MCF 10A (cell line): ENCODE data around the gene OTUD3. TPM values are rescaled to one million over a fixed set of nuclear protein-coding genes. Genes with fewer than 3 reads are reported as not detected.

ENCODE experiments used
- BruUV-seq: library from RNA; stranded (reverse); fragments of 400-500 nt; replicated peaks from 2 replicates; lab custom pipeline; 2021; lab: Mats Ljungman, UMichigan
- CTCF ChIA-PET: fragments of 300-600 bp; sonication (Branson Sonifier 250); formaldehyde crosslinking; extraction: SDS; loops from one replicate; lab custom pipeline; 2021; ENCODE audit warnings: antibody characterized with exemption, inconsistent platforms; lab: Yijun Ruan, JAX
- POLR2A ChIA-PET: fragments of 300-600, 350-650 bp; sonication (Branson Sonifier 250); formaldehyde crosslinking; extraction: SDS; loops from one replicate; lab custom pipeline; 2020; ENCODE audit warnings: antibody characterized with exemption, inconsistent platforms; lab: Yijun Ruan, JAX
- DNase-seq: peaks from one replicate; pipeline ENCODE4 v3.0.0-alpha.2; 2018; ENCODE audit not compliant: unreplicated experiment
- H3K27ac Mint-ChIP-seq: one replicate; pipeline ENCODE4 v1.8.0; 2022; ENCODE audit warnings: mild to moderate bottlenecking, low read depth, mixed read lengths; ENCODE audit not compliant: unreplicated experiment
- H3K27me3 Mint-ChIP-seq: one replicate; pipeline ENCODE4 v1.8.0; 2022; ENCODE audit warnings: mixed read lengths; ENCODE audit not compliant: insufficient read depth, unreplicated experiment
- H3K36me3 Mint-ChIP-seq: one replicate; pipeline ENCODE4 v1.8.0; 2022; ENCODE audit warnings: mild to moderate bottlenecking, moderate library complexity, mixed read lengths; ENCODE audit not compliant: insufficient read depth, unreplicated experiment
- H3K4me1 Mint-ChIP-seq: one replicate; pipeline ENCODE4 v1.8.0; 2022; ENCODE audit warnings: mixed read lengths; ENCODE audit not compliant: insufficient read depth, unreplicated experiment
- H3K4me3 Mint-ChIP-seq: one replicate; pipeline ENCODE4 v1.8.0; 2022; ENCODE audit warnings: mild to moderate bottlenecking, moderate library complexity, mixed read lengths; ENCODE audit not compliant: unreplicated experiment
- H3K9me3 Mint-ChIP-seq: one replicate; pipeline ENCODE4 v1.8.0; 2022; ENCODE audit warnings: mixed read lengths; ENCODE audit not compliant: unreplicated experiment
- CTCF ChIP-seq: fragments of 200-600 bp; IDR thresholded peaks from one replicate; pipeline ENCODE4 v1.8.0; 2022; ENCODE audit warnings: antibody characterized with exemption, mild to moderate bottlenecking; ENCODE audit not compliant: unreplicated experiment
- intact Hi-C: fragments of 100-400 bp; cut with micrococcal nuclease; formaldehyde crosslinking; loops from 2 replicates; pipeline ENCODE4 v1.14.1; 2022
- total RNA-seq: library from RNA; stranded (reverse); gene quantifications from 2 replicates; pipeline ENCODE4 v1.2.3, GENCODE V29; 2022

The OTUD3 gene
- total RNA-seq, 1 experiment from 2014 or later: 11.6 TPM

DNA sequence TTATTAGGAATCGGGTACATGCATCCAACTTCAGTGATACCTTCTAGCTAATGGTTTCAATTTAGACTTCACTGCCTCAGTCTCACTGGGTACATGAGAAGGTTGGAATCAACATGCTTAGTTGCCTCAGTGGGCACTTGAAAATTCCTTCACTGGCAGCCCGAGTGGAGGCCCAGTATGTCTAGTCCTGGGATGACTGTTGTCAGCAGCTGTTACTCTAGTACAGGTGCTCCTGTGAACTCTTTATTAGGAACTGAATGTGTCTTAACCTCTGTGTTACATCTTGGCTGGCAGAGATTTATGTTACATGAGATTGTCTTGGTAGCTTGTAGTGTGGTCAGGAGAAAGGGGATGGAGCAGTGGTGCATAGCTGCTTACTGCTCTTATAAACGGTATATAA is 27.8 kb downstream of the OTUD3 start:
- H3K4me3 Mint-ChIP-seq: no peak overlapping the region
- no peaks in the 10 kb centered on the region for H3K9me3 Mint-ChIP-seq
- CTCF ChIA-PET: interaction anchor here (0.5 to 2.2 kb wide), 4 partner anchors 242 to 629 kb away, joined by 3 to 6 read pairs (median 4); no protein-coding TSS in a partner anchor
- intact Hi-C loops: no loop called here
- no peak for TF ChIP-seq CTCF
- peak overlapping the region; percentile 16 for H3K27ac Mint-ChIP-seq
- no TSS peak for BruUV-seq
- no peaks in the 10 kb centered on the region for H3K27me3 Mint-ChIP-seq
- H3K4me1 Mint-ChIP-seq: no peaks in the 10 kb centered on the region
- no peak for DNase-seq
- POLR2A ChIA-PET: no interaction called here
- peaks cover 73% of the 10 kb centered on the region for H3K36me3 Mint-ChIP-seq

- Mint-ChIP-seq H3K27ac (no peak overlapping the region), H3K27me3 (no peaks in the 10 kb centered on the region), H3K4me3 (no peak overlapping the region), H3K9me3 (no peaks in the 10 kb centered on the region), H3K4me1 (no peaks in the 10 kb centered on the region), H3K36me3 (peaks cover 68% of the 10 kb centered on the region)
- intact Hi-C loops: no loop called here
- DNase-seq: no peak
- no peak for TF ChIP-seq CTCF
- BruUV-seq: no TSS peak
- ChIA-PET CTCF (interaction anchor here (0.6 to 2.2 kb wide), 3 partner anchors 242 to 584 kb away, joined by 3 to 6 read pairs (median 4); no protein-coding TSS in a partner anchor), POLR2A (no interaction called here)
These were observed 28.5 kb downstream of the OTUD3 start for GRCh38 chr1:19910650-19911049.

GRCh38 chr1:19918057-19918456 is 35.9 kb downstream of the OTUD3 start:
- no TSS peak for BruUV-seq
- Mint-ChIP-seq H3K27me3 (no peaks in the 10 kb centered on the region), H3K27ac (no peak overlapping the region), H3K9me3 (no peaks in the 10 kb centered on the region), H3K4me1 (peaks cover 11% of the 10 kb centered on the region), H3K4me3 (no peak overlapping the region), H3K36me3 (peaks cover 2% of the 10 kb centered on the region)
- TF ChIP-seq CTCF: peak; percentile 90
- DNase-seq: peak; percentile 84
- POLR2A ChIA-PET: interaction anchor here (1.0 kb wide), 1 partner anchor 36 kb away, joined by 3 read pairs; the partner anchor contains the start of gene OTUD3
- intact Hi-C loops: loop anchor here (1.0 kb wide), 3 partner anchors 183 to 575 kb away; no protein-coding TSS in a partner anchor
- CTCF ChIA-PET: interaction anchor here (0.6 to 5.8 kb wide), 23 partner anchors 12 to 695 kb away, joined by 3 to 76 read pairs (median 4); no protein-coding TSS in a partner anchor

DNA sequence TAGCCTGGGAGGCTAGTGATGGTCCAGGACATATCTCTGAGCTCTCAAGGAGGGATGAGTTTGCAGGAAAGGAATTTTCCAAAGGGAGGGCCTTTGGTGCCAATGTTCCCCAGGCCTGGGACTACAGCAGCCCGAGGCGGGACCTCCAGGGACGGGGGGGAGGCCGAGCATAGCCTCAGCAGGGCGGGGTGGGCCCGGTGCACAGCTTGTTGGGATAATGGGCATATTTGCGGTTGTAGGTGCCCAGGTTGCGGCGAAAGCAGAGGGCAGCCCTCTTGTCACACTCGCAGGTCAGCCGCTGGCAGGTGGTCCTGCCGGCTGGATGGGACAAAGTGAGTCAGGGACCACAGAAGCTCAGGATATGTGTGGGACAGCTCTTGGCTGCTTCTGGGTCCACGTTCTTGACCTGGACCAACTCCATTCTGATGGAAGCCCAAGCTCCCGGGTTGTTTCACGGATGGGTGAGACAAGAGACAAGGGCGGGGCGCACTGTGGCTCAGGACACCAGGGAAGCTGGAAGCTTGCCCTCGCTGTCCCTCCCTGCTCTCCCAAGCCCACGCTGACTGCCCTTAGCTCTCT is 38.0 kb downstream of the OTUD3 start:
- Mint-ChIP-seq H3K4me3 (no peak overlapping the region), H3K9me3 (no peaks in the 10 kb centered on the region), H3K27me3 (no peaks in the 10 kb centered on the region), H3K36me3 (no peaks in the 10 kb centered on the region), H3K4me1 (peaks cover 14% of the 10 kb centered on the region), H3K27ac (no peak overlapping the region)
- no peak for DNase-seq
- CTCF ChIA-PET: interaction anchor here (0.5 to 5.8 kb wide), 8 partner anchors 8 to 706 kb away, joined by 3 to 76 read pairs (median 4); no protein-coding TSS in a partner anchor
- intact Hi-C loops: no loop called here
- BruUV-seq: no TSS peak
- no peak for TF ChIP-seq CTCF
- POLR2A ChIA-PET: interaction anchor here (1.1 kb wide), 1 partner anchor 15 kb away, joined by 3 read pairs; no protein-coding TSS in a partner anchor
